ENCODE measurements around the gene MYLK2.
"Not testable (repeated sequence)": the region's sequence is repeated elsewhere in the genome, so short reads cannot be mapped to it uniquely, and the experiment has no call there.

- TF ChIP-seq, protein P1, sequence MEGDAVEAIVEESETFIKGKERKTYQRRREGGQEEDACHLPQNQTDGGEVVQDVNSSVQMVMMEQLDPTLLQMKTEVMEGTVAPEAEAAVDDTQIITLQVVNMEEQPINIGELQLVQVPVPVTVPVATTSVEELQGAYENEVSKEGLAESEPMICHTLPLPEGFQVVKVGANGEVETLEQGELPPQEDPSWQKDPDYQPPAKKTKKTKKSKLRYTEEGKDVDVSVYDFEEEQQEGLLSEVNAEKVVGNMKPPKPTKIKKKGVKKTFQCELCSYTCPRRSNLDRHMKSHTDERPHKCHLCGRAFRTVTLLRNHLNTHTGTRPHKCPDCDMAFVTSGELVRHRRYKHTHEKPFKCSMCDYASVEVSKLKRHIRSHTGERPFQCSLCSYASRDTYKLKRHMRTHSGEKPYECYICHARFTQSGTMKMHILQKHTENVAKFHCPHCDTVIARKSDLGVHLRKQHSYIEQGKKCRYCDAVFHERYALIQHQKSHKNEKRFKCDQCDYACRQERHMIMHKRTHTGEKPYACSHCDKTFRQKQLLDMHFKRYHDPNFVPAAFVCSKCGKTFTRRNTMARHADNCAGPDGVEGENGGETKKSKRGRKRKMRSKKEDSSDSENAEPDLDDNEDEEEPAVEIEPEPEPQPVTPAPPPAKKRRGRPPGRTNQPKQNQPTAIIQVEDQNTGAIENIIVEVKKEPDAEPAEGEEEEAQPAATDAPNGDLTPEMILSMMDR (conservative IDR thresholded peaks at IDR 0.05; ENCODE audit: low read length): not testable (repeated sequence)
- TF ChIP-seq EZH2phosphoT487 (IDR thresholded peaks at IDR 0.05; ENCODE audit: borderline replicate concordance, low read depth, low read length): not testable (repeated sequence)
These were observed 8.9 kb downstream of the MYLK2 start for GRCh38 chr20:31828016-31828415.
